ENCODE data around the gene ARHGEF2. TPM values are rescaled to one million over a fixed set of nuclear protein-coding genes. Genes with fewer than 3 reads are reported as not detected.

ARHGEF2 gene
- total RNA-seq, 1 donor from 2014 or later, result 199 TPM

DNA sequence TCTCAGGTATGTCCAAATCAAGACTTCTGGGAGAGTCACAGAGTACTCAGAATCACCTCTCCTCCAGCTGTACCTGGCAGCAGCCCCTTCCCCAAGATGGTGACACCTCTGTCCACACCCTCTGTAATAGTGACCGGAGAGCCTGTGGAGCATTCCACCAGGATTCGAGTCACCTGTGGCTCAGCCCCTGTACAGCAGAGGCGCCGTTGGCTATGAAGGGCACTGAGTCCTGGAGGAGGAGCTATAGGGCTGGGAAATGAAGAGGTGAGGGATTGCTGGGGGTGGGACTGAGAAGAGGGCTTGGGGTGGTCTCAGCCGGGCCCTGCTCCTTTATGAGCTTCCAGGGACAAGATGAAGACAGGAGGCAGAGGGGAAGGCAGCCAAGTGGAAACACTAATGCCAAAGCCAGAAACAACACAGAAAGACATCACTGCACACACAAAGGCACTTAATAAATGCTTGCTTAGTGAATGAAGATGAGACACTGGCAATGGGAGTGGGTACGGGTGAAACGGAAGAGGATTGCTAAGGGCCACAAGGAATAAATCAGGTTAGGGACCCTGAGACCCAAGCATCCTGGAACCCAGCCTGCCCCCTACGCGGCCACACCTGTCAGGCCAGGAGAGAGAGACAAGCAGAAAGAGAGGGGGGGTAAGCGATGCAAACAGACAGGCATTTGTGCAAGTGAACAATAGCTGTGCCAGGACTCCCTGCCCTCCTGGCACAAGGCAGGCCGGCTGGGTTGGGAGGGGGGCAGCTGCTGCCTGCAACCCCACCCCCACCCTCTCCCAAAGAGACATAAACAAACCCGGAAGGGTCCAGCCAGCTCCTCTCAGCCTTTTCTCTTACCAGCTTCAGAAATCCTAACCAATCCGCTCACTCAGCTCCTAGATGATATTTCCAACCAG is 3.9 kb downstream of the ARHGEF2 start:
- no peaks in the 10 kb centered on the region for H3K27me3 Mint-ChIP-seq (ENCODE audit: unreplicated experiment)
- H3K36me3 Mint-ChIP-seq (ENCODE audit: unreplicated experiment), result peaks cover 12% of the 10 kb centered on the region
- no peak for TF ChIP-seq CTCF (IDR thresholded peaks at IDR 0.05)
- H3K27ac Mint-ChIP-seq (ENCODE audit: unreplicated experiment), result peak overlapping the region; percentile 98
- H3K9me3 Mint-ChIP-seq (ENCODE audit: unreplicated experiment), result no peaks in the 10 kb centered on the region
- no peak for DNase-seq (ENCODE audit: extremely low spot score, unreplicated experiment)
- peaks cover 82% of the 10 kb centered on the region for H3K4me1 Mint-ChIP-seq (ENCODE audit: unreplicated experiment)
- H3K4me3 Mint-ChIP-seq (ENCODE audit: unreplicated experiment), result peak overlapping the region; percentile 88

DNA sequence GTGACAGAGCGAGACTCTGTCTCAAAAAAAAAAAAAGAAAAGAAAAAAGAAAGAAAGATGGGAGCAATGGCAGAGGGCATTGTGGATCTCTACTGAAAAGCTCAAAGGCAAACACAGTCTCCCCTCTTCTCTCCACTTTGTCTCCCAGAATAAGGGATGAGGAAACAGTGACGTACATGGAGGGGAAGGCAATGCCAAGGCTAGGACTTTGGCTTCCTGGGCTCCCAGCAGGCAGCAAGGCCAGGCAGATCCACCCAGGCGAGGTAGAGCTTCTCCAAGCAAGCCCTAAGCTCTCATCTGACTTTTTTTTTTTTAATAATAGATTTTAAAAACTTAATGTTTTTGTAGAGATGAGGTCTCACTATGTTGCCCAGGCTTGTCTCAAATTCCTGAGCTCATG is 4.6 kb downstream of the ARHGEF2 start:
- no peak for DNase-seq (ENCODE audit: extremely low spot score, unreplicated experiment)
- Mint-ChIP-seq H3K9me3 (ENCODE audit: unreplicated experiment) (no peaks in the 10 kb centered on the region), H3K27me3 (ENCODE audit: unreplicated experiment) (no peaks in the 10 kb centered on the region), H3K4me1 (ENCODE audit: unreplicated experiment) (peaks cover 81% of the 10 kb centered on the region), H3K4me3 (ENCODE audit: unreplicated experiment) (no peak overlapping the region), H3K27ac (ENCODE audit: unreplicated experiment) (peak overlapping the region; percentile 80), H3K36me3 (ENCODE audit: unreplicated experiment) (peaks cover 15% of the 10 kb centered on the region)
- TF ChIP-seq CTCF (IDR thresholded peaks at IDR 0.05), result no peak

DNA sequence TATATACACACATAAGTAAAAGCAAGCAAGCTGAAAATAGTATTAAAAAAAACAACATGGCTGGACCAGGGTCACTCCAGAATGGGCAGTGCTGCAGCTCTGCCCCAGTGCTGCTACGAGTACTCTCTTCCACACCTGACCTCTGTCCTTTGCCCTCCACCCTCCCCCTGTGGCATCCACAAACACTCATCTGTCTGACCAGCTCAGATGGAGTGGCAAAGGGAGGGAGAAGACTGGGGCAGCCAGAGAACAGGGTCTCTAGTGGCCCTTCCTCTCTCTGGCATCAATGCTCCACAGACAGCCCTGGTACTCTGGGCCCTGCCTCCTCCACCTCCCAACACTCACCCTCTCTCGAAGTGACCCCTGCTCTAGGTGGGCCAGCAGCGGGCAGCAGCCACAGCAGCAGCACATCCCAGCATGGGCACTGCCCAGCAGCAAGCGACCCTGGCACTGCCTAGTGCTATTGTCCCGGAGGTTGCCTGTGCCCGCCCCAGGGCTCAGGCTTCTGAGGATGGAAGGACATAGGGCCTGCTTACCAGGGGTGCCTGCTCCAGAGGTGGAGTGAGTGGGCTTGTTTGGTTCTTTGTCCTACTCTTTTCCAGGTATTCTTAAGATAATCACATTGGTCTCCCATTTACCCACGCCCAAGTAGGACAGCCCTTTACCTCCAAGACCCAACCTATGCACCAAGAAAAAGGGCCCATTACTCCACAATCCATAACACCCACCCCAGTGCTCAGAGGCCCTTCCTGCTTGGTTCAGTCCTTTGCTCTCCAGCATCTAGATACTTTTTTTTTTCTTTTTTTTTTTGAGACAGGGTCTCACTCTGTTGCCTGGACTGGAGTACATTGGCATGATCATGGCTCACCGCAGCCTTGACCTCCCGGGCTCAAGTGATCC is 6.2 kb downstream of the ARHGEF2 start:
- peaks cover 89% of the 10 kb centered on the region for H3K4me1 Mint-ChIP-seq (ENCODE audit: unreplicated experiment)
- DNase-seq (ENCODE audit: extremely low spot score, unreplicated experiment), result no peak
- H3K27ac Mint-ChIP-seq (ENCODE audit: unreplicated experiment), result peak overlapping the region; percentile 64
- no peaks in the 10 kb centered on the region for H3K27me3 Mint-ChIP-seq (ENCODE audit: unreplicated experiment)
- H3K9me3 Mint-ChIP-seq (ENCODE audit: unreplicated experiment), result no peaks in the 10 kb centered on the region
- no peak overlapping the region for H3K4me3 Mint-ChIP-seq (ENCODE audit: unreplicated experiment)
- no peak for TF ChIP-seq CTCF (IDR thresholded peaks at IDR 0.05)
- peaks cover 24% of the 10 kb centered on the region for H3K36me3 Mint-ChIP-seq (ENCODE audit: unreplicated experiment)

- no peak for DNase-seq (ENCODE audit: extremely low spot score, unreplicated experiment)
- Mint-ChIP-seq H3K36me3 (ENCODE audit: unreplicated experiment) (peaks cover 32% of the 10 kb centered on the region), H3K9me3 (ENCODE audit: unreplicated experiment) (no peaks in the 10 kb centered on the region), H3K4me1 (ENCODE audit: unreplicated experiment) (peaks cover 75% of the 10 kb centered on the region), H3K4me3 (ENCODE audit: unreplicated experiment) (peak overlapping the region; percentile 16), H3K27ac (ENCODE audit: unreplicated experiment) (peak overlapping the region; percentile 71), H3K27me3 (ENCODE audit: unreplicated experiment) (no peaks in the 10 kb centered on the region)
- TF ChIP-seq CTCF (IDR thresholded peaks at IDR 0.05), result no peak
These were observed 7.7 kb downstream of the ARHGEF2 start for GRCh38 chr1:155970531-155971167.

Measured in osteocyte (in vitro differentiated cells).